SK-N-SH treated with all-trans-retinoic acid at 6 μM for 48 hours (cell line): ENCODE data around the gene EMD.

Source experiments
- ATAC-seq: fragments of 200-7000 bp; cut with Tn5 transposase; 3 replicates; pipeline ENCODE4 v1.9.1; 2020; ENCODE audit warnings: mild to moderate bottlenecking, moderate library complexity
- ARNTL ChIP-seq: fragments of 450-650 bp; formaldehyde crosslinking; IDR thresholded peaks from 2 replicates; pipeline ENCODE4 v1.5.0; 2020; ENCODE audit warnings: low read depth, mild to moderate bottlenecking, moderate library complexity, borderline replicate concordance
- BACH2 ChIP-seq: fragments of 250-450 bp; sonication (Bioruptor Pico); IDR thresholded peaks from 2 replicates; pipeline ENCODE4 v1.9.0; 2021; ENCODE audit warnings: mild to moderate bottlenecking, borderline replicate concordance
- CREB5 ChIP-seq: fragments of 250-450 bp; sonication (Bioruptor Pico); IDR thresholded peaks from 2 replicates; pipeline ENCODE4 v1.5.1; 2020; ENCODE audit warnings: low read depth, mild to moderate bottlenecking, moderate library complexity
- CSDC2 ChIP-seq: fragments of 250-450 bp; sonication (Bioruptor Pico); IDR thresholded peaks from 2 replicates; pipeline ENCODE4 v1.5.0; 2020; ENCODE audit warnings: mild to moderate bottlenecking, moderate library complexity
- CSRNP3 ChIP-seq: fragments of 250-450 bp; sonication (Bioruptor Pico); IDR thresholded peaks from 2 replicates; pipeline ENCODE4 v1.5.1; 2021; ENCODE audit warnings: mild to moderate bottlenecking, moderate library complexity
- ESRRG ChIP-seq: fragments of 250-450 bp; sonication (Bioruptor Pico); IDR thresholded peaks from 2 replicates; pipeline ENCODE4 v1.6.1; 2021; ENCODE audit warnings: mild to moderate bottlenecking
- GLIS3 ChIP-seq: fragments of 250-450 bp; sonication (Bioruptor Pico); IDR thresholded peaks from 2 replicates; pipeline ENCODE4 v1.5.0; 2020; ENCODE audit warnings: mild to moderate bottlenecking, moderate library complexity
- ISL1 ChIP-seq: fragments of 250-450 bp; sonication (Bioruptor Pico); IDR thresholded peaks from 2 replicates; pipeline ENCODE4 v2.1.2; 2022; ENCODE audit warnings: mild to moderate bottlenecking, moderate library complexity
- OSR1 ChIP-seq: fragments of 250-450 bp; sonication (Bioruptor Pico); IDR thresholded peaks from 2 replicates; pipeline ENCODE4 v1.8.0; 2022; ENCODE audit warnings: moderate library complexity, mild to moderate bottlenecking, inconsistent platforms
- PATZ1 ChIP-seq: fragments of 250-450 bp; sonication (Bioruptor Pico); IDR thresholded peaks from 2 replicates; pipeline ENCODE4 v1.8.0; 2020; ENCODE audit warnings: mild to moderate bottlenecking, moderate library complexity, borderline replicate concordance
- POU6F1 ChIP-seq: fragments of 250-450 bp; sonication (Bioruptor Pico); IDR thresholded peaks from 2 replicates; pipeline ENCODE4 v1.8.0; 2021; ENCODE audit warnings: low read depth, mild to moderate bottlenecking, moderate library complexity, borderline replicate concordance
- PPARA ChIP-seq: fragments of 250-450 bp; sonication (Bioruptor Pico); IDR thresholded peaks from 2 replicates; pipeline ENCODE4 v1.5.0; 2020; ENCODE audit warnings: mild to moderate bottlenecking, borderline replicate concordance
- RARB ChIP-seq: fragments of 250-450 bp; sonication (Bioruptor Pico); IDR thresholded peaks from 2 replicates; pipeline ENCODE4 v1.8.0; 2021; ENCODE audit warnings: mild to moderate bottlenecking, moderate library complexity
- SNAI2 ChIP-seq: fragments of 250-450 bp; sonication (Bioruptor Pico); IDR thresholded peaks from 2 replicates; pipeline ENCODE4 v1.5.0; 2020; ENCODE audit warnings: mild to moderate bottlenecking, moderate library complexity
- TCF4 ChIP-seq: fragments of 250-450 bp; sonication (Bioruptor Pico); IDR thresholded peaks from 2 replicates; pipeline ENCODE4 v1.8.0; 2021; ENCODE audit warnings: mild to moderate bottlenecking, moderate library complexity, borderline replicate concordance
- TOX ChIP-seq: fragments of 250-450 bp; sonication (Bioruptor Pico); IDR thresholded peaks from 2 replicates; pipeline ENCODE4 v1.8.0; 2021; ENCODE audit warnings: mild to moderate bottlenecking, moderate library complexity, borderline replicate concordance
- TSHZ2 ChIP-seq: fragments of 250-450 bp; sonication (Bioruptor Pico); IDR thresholded peaks from 2 replicates; pipeline ENCODE4 v1.5.0; 2020; ENCODE audit warnings: mild to moderate bottlenecking, moderate library complexity
- ZFP3 ChIP-seq: fragments of 250-450 bp; sonication (Bioruptor Pico); IDR thresholded peaks from 2 replicates; pipeline ENCODE4 v1.5.0; 2020; ENCODE audit warnings: mild to moderate bottlenecking, moderate library complexity
- ZFP30 ChIP-seq: fragments of 450-650 bp; formaldehyde crosslinking; IDR thresholded peaks from 2 replicates; pipeline ENCODE4 v1.5.0; 2022; ENCODE audit warnings: mild to moderate bottlenecking, moderate library complexity
- ZNF565 ChIP-seq: fragments of 450-650 bp; formaldehyde crosslinking; conservative IDR thresholded peaks from 2 replicates; pipeline ENCODE4 v1.5.0; 2020; ENCODE audit warnings: low read depth, mild to moderate bottlenecking, moderate library complexity
- ZNF70 ChIP-seq: fragments of 450-650 bp; formaldehyde crosslinking; IDR thresholded peaks from 2 replicates; pipeline ENCODE4 v1.5.0; 2020; ENCODE audit warnings: mild to moderate bottlenecking, moderate library complexity
- ZNF8 ChIP-seq: fragments of 450-650 bp; formaldehyde crosslinking; IDR thresholded peaks from 2 replicates; pipeline ENCODE4 v1.5.0; 2020; ENCODE audit warnings: mild to moderate bottlenecking, moderate library complexity

Gene EMD

GRCh38 chrX:154413142-154413541 lies 34.0 kb downstream of the EMD start (continued):
- TF ChIP-seq CSRNP3 (no peak), RARB (CRISPR knock-in tag) (no peak), ISL1 (CRISPR knock-in tag) (no peak), ARNTL (no peak), CSDC2 (no peak), ZFP30 (no peak), SNAI2 (CRISPR knock-in tag) (no peak)

GRCh38 chrX:154417157-154417556 lies 38.1 kb downstream of the EMD start:
- ATAC-seq, result no peak
- TF ChIP-seq PPARA (CRISPR knock-in tag) (no peak), OSR1 (no peak), POU6F1 (no peak), ARNTL (no peak), PATZ1 (CRISPR knock-in tag) (no peak), TSHZ2 (CRISPR knock-in tag) (no peak), CREB5 (no peak), ZNF70 (CRISPR knock-in tag) (no peak), CSDC2 (no peak), ZNF8 (CRISPR knock-in tag) (no peak), ZNF565 (CRISPR knock-in tag) (no peak), GLIS3 (CRISPR knock-in tag) (no peak), RARB (CRISPR knock-in tag) (no peak), TOX (CRISPR knock-in tag) (no peak), ESRRG (CRISPR knock-in tag) (no peak), TCF4 (no peak), ZFP3 (no peak), ZFP30 (no peak)

GRCh38 chrX:154419189-154419588 lies 40.1 kb downstream of the EMD start:
- ATAC-seq, result no peak
- no peak for TF ChIP-seq ARNTL
- no peak for TF ChIP-seq PPARA (CRISPR knock-in tag)
- TF ChIP-seq ZFP3, result no peak
- no peak for TF ChIP-seq ZNF70 (CRISPR knock-in tag)
- no peak for TF ChIP-seq ESRRG (CRISPR knock-in tag)
- TF ChIP-seq RARB (CRISPR knock-in tag), result no peak
- TF ChIP-seq TSHZ2 (CRISPR knock-in tag), result no peak
- no peak for TF ChIP-seq ISL1 (CRISPR knock-in tag)
- TF ChIP-seq SNAI2 (CRISPR knock-in tag), result no peak
- no peak for TF ChIP-seq BACH2 (CRISPR knock-in tag)
- TF ChIP-seq CREB5, result no peak
- no peak for TF ChIP-seq CSDC2
- no peak for TF ChIP-seq ZFP30
- TF ChIP-seq PATZ1 (CRISPR knock-in tag), result no peak
- TF ChIP-seq ZNF565 (CRISPR knock-in tag), result no peak
